Thymus (tissue), 11 donors: ENCODE data around the gene MAD1L1. TPM values are rescaled to one million over a fixed set of nuclear protein-coding genes. Genes with fewer than 3 reads are reported as not detected.
A peak's percentile ranks its signal among the peaks of the same experiment; 100 is the strongest.

Experiments
- DNase-seq, 9 donors: peaks; one replicate each; pipeline ENCODE4 v3.0.0-alpha.2; 2013; ENCODE audit warnings: low spot score in 9 of 9, low read depth in 6 of 9, missing footprints in 1 of 9
- H3K27ac ChIP-seq, 2 donors: one replicate each; pipeline ENCODE4 v1.5.1; 2013; ENCODE audit warnings: control low read depth in 1 of 2, low read depth in 1 of 2, low read length in 1 of 2, mild to moderate bottlenecking in 1 of 2, moderate library complexity in 1 of 2
- H3K27me3 ChIP-seq, 2 donors: one replicate each; pipeline ENCODE4 v1.5.1; 2013; ENCODE audit warnings: low read length in 1 of 2; ENCODE audit not compliant: control insufficient read depth in 2 of 2, insufficient read depth in 1 of 2
- H3K36me3 ChIP-seq, 2 donors: one replicate each; pipeline ENCODE4 v1.5.1; 2013; ENCODE audit warnings: low read length in 1 of 2, mild to moderate bottlenecking in 1 of 2, moderate library complexity in 1 of 2; ENCODE audit not compliant: control insufficient read depth in 2 of 2, insufficient read depth in 2 of 2
- H3K4me1 ChIP-seq, 2 donors: one replicate each; pipeline ENCODE4 v1.5.1; 2013; ENCODE audit warnings: low read length in 2 of 2; ENCODE audit not compliant: control insufficient read depth in 2 of 2, insufficient read depth in 2 of 2
- H3K4me3 ChIP-seq, 2 donors: one replicate each; pipeline ENCODE4 v1.5.1; 2013; ENCODE audit warnings: low read length in 2 of 2, control low read depth in 1 of 2, mild to moderate bottlenecking in 1 of 2
- H3K9me3 ChIP-seq, 2 donors: one replicate each; pipeline ENCODE4 v1.5.1; 2013; ENCODE audit warnings: low read length in 1 of 2, mild to moderate bottlenecking in 1 of 2; ENCODE audit not compliant: control insufficient read depth in 2 of 2, insufficient read depth in 1 of 2
- WGBS: extraction: QIAGEN DNeasy Blood & Tissue Kit; methylation state at CpG from one replicate; pipeline ENCODE4 v1.1.7; 2013; 5-methylcytosine and 5-hydroxymethylcytosine counted together
- polyA plus RNA-seq: library from polyadenylated mRNA; stranded (reverse); fragments of 200-250 nt; gene quantifications from one replicate; pipeline ENCODE4 v1.2.3, GENCODE V29; 2013
- total RNA-seq: library from RNA; stranded (reverse); fragments of 120-200 nt; gene quantifications from one replicate; pipeline ENCODE4 v1.2.4, GENCODE V29; 2013
- donor health status: healthy.

Gene MAD1L1
- total and polyA plus RNA-seq, 2 donors, result 93.3 to 103 TPM

DNA sequence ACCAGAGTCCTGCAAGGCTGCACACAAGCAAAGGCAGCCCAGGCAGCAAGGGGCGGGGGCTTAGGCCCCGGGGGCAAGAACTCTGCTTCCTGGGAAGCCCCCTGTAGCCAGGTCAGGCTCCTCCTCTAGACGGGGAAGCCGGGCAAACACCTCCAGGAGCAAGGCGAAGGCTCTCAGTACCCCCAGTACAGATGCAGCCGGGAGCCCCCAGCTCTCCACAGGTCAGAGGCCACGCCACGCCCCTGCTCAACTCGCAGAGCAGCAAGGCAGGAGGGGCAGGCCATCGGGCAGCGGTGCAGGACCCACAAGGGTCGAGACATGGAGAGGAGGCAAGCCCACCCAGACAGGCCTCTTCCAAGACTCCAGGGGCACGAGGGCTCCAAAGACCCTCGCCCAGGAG, 108.8 kb downstream of the MAD1L1 start:
- Histone ChIP-seq H3K27ac (no peak overlapping the region), H3K4me3 (no peak overlapping the region), H3K27me3 (no peaks in the 10 kb centered on the region), H3K36me3 (peaks cover 20 to 35% of the 10 kb centered on the region in 2 donors), H3K9me3 (no peaks in the 10 kb centered on the region), H3K4me1 (peaks cover 9 to 25% of the 10 kb centered on the region in 2 donors)
- WGBS, result 95% methylated on average over 14 of the region's 14 CpGs
- DNase-seq, result no peak

DNA sequence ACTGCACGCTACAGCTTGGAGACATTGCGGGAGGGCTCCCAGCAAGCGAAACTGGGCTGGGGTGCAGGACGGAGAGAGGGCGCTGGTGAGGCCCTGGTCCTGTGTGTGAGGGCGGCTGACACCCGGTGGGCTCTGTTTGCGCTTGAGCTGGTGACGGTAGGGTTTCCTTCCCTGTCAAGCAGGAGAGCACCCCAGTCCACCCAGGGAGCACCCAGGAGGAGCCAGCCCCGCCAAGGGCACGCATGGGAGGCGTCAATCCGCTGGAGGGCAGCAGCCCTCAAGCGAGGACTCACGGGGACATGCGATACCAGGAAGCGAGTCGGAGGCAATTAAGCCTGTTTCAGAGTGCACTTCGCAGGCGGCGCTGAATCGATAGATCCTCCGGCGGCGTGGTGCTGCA, 109.4 kb downstream of the MAD1L1 start:
- Histone ChIP-seq H3K4me1 (peaks cover 9 to 27% of the 10 kb centered on the region in 2 donors), H3K9me3 (no peaks in the 10 kb centered on the region), H3K27ac (no peak overlapping the region), H3K36me3 (peaks cover 17 to 30% of the 10 kb centered on the region in 2 donors), H3K4me3 (no peak overlapping the region), H3K27me3 (no peaks in the 10 kb centered on the region)
- no peak for DNase-seq
- WGBS, result 94% methylated on average over 25 of the region's 25 CpGs

DNA sequence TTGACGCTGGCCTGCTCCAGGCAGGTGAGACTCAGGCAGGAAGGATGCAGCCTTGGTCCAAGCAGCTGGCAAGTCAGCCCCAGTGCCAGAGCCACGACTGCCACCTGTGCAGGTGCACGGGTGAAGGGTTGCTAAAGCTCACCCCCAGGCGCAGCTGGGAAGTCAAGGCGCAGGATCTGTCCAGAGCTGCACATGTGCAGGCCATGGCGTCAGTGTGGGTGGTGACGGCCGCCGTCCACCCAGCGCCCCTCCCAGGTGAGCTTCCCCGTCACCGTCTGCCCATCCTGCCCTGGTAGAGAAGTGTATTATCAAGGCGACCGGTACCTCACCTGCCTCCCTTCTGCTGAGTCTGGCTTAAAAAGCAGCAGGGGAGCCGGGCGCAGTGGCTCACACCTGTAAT, 110.1 kb downstream of the MAD1L1 start:
- no peaks in the 10 kb centered on the region for H3K9me3 ChIP-seq
- H3K4me3 ChIP-seq, result no peak overlapping the region
- no peak for DNase-seq
- H3K27ac ChIP-seq, result no peak overlapping the region
- WGBS, result 94% methylated on average over 16 of the region's 16 CpGs
- H3K4me1 ChIP-seq, result peaks cover 9 to 30% of the 10 kb centered on the region in 2 donors
- H3K27me3 ChIP-seq, result no peaks in the 10 kb centered on the region
- H3K36me3 ChIP-seq, result peaks cover 15 to 26% of the 10 kb centered on the region in 2 donors

DNA sequence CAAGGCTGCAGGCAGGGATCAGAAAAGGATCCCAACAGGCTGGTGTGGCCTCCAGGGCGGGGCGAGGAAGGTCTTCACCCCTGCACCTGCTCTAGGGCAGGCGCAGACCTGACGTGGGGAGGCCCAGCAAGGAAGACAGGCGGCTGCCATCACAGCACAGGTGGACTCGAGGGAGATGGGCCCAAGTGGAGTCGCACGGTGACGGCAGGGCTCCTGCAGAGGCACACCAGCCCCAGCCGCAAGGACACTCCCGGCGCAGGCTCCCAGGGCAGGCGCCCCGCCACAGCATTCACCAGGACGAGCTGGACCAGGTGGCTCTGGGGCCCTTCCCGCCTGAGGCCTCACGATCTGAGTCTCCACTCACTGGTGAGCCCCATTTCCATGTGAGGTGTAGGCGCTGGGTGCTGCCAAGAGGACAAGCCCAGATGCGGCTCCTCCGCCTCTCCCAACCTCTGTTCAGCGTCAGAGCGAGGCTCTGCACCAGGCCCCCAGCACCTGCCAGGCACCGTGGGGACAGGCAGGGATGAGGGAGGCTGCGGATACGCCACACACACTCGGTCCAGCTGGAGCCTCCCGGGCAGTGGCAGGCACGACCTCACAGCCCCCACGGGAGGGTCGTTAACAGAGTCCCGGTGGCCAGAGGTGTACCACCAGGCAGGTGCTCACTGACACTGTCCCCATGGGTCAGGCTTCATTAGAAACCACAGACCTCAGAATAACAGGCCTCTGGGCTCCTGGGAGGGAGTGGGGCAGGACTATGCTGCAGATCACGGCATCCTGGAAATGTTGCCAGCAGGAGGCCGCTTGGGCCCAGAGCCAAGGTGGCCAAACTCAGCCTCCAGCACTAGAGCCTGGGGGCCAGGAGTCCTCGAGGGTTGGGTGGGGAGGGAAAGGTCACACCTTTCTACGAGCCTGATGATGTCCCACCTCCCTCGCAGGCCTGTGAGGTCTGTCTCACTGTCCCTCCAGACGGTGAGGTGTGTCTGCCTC, 111.6 kb downstream of the MAD1L1 start:
- Histone ChIP-seq H3K27ac (peak overlapping the region; percentile 8 to 71), H3K27me3 (no peaks in the 10 kb centered on the region), H3K4me3 (no peak overlapping the region), H3K36me3 (peaks cover 12 to 20% of the 10 kb centered on the region in 2 donors), H3K4me1 (peaks cover 9 to 31% of the 10 kb centered on the region in 2 donors), H3K9me3 (no peaks in the 10 kb centered on the region)
- DNase-seq, result no peak
- WGBS, result 95% methylated on average over 37 of the region's 37 CpGs

DNA sequence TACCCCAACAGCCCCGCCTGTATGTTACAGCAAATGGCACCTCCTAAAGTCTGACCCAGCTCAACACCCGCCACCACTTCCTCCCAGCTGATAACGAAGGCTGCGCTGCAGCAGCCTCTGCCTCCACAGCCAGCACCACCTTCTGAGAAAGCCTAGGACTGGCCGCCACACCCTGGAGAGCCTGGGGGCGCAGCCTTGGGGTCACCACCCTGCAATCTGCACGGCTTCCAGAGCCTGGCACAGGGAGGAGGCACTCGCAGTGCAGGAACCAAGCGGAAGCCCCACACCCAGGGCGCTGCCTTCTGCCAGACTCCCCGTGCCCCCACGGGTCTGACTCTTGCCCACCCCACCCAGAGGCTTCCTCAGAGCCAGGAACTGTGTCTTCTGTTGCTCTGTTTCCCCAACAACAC, 112.5 kb downstream of the MAD1L1 start:
- Histone ChIP-seq H3K4me1 (peaks cover 9 to 40% of the 10 kb centered on the region in 2 donors), H3K4me3 (no peak overlapping the region), H3K27me3 (no peaks in the 10 kb centered on the region), H3K27ac (peak overlapping the region; percentile 58 to 71), H3K36me3 (peaks cover 4 to 13% of the 10 kb centered on the region in 2 donors), H3K9me3 (no peaks in the 10 kb centered on the region)
- 35% methylated on average over 12 of the region's 12 CpGs for WGBS
- peak in 5 of 9 donors; percentile 49 to 87 (median 72) for DNase-seq

DNA sequence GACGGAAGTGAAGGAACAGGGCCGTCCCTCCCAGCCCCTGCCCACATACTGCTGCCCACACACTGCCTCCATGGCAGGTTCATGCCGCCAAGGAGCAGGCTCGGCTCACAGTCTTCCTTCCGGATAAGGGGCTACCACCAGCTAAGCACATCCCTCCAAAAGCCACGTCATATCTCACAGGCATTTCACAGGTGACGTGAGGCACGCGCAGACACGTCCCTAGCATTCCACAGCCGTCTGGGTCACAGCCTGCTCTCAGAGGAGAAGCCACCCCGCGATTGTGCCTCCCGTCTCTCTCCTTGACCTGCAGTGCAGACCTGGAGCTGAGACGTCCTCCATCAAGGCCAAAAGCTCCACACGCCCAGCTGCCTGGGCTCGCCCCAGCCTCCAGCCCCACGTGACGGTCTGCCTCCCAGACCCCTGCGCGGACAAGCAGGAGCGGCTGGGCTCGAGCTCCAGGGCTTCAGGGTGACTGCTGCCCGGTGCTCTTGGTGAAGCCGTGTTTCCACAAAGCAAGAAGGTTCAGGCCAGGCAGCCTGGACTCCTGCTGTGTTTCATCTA, 114.0 kb downstream of the MAD1L1 start:
- no peak for DNase-seq
- Histone ChIP-seq H3K9me3 (peaks cover 0 to 14% of the 10 kb centered on the region in 2 donors), H3K4me3 (no peak overlapping the region), H3K27ac (no peak overlapping the region), H3K36me3 (peaks cover 6 to 14% of the 10 kb centered on the region in 2 donors), H3K4me1 (peaks cover 9 to 40% of the 10 kb centered on the region in 2 donors), H3K27me3 (no peaks in the 10 kb centered on the region)
- 96% methylated on average over 25 of the region's 25 CpGs for WGBS

DNA sequence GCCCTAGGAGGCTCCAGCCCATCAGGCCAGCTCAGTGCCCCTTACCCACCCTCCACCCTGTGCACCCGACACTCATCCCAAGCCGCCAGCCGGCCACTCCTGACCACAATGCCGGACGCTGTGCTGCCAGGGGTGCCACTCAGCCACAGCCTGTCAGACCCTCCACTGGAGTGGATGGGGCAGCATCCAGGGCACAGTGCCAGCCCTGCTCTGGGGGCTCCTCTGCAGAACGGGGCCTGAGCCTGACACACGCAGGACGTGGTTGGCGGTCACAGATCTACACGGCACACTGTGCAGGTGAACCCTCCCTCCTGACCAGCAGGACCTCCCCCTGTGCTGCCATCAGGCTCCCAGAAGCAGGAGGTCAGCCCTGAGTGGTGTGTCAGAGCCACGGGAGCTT, 114.7 kb downstream of the MAD1L1 start:
- 95% methylated on average over 11 of the region's 11 CpGs for WGBS
- H3K27me3 ChIP-seq, result no peaks in the 10 kb centered on the region
- H3K27ac ChIP-seq, result no peak overlapping the region
- H3K36me3 ChIP-seq, result peaks cover 6 to 11% of the 10 kb centered on the region in 2 donors
- peaks cover 9 to 42% of the 10 kb centered on the region in 2 donors for H3K4me1 ChIP-seq
- H3K9me3 ChIP-seq, result peaks cover 0 to 14% of the 10 kb centered on the region in 2 donors
- no peak overlapping the region for H3K4me3 ChIP-seq
- no peak for DNase-seq

DNA sequence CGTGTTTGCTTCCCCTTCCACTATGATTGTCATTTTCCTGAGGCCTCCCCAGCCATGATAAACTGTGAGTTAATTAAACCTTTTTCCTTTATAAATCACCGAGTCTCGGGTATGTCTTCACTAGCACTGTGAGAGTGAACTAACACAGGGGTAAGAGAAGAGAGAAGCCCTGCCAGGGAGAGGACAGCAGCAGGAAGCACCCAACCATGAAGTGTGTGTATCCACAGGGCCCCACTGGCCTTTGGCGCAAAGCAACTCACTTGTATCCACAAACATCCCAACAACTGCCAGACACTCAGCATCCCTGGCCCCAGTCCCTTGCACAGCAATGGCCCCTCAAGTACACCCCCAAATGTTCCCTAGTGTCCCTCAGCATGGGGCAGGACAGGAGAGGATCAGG, 115.1 kb downstream of the MAD1L1 start:
- Histone ChIP-seq H3K4me1 (peaks cover 9 to 46% of the 10 kb centered on the region in 2 donors), H3K27me3 (no peaks in the 10 kb centered on the region), H3K9me3 (peaks cover 0 to 14% of the 10 kb centered on the region in 2 donors), H3K4me3 (no peak overlapping the region), H3K36me3 (peaks cover 6 to 10% of the 10 kb centered on the region in 2 donors), H3K27ac (no peak overlapping the region)
- 95% methylated on average over 4 of the region's 4 CpGs for WGBS
- no peak for DNase-seq

DNA sequence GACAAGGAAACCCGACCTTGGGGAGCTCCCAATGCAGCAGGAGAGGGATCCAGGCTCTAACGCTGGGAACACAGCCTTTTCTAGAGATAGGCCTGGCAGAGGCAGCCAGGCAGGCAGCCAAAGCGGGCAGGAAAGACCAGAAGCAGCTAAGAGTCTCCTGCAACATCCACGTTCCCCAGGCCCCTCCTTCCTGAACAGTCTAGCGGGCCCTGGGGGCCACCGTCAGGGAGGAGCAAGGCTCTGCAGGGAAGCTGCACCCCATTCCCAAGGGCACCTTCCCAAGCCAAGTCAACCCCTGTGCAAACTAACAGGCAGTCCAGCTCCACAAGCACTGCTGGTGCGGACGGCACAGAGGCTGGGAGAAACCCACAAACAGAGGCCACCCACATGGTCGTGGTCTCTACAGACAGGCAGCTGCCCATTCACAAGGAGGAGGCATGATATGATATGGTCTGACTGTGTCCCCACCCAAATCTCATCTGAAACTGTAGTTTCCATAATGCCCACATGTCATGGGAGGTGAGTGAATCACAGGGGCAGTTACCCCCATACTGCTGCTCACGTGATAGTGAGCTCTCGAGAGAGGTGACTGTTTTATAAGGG, 115.7 kb downstream of the MAD1L1 start:
- 88% methylated on average over 11 of the region's 11 CpGs for WGBS
- no peak overlapping the region for H3K27ac ChIP-seq
- peaks cover 6 to 7% of the 10 kb centered on the region in 2 donors for H3K36me3 ChIP-seq
- DNase-seq, result no peak
- H3K27me3 ChIP-seq, result no peaks in the 10 kb centered on the region
- peaks cover 0 to 14% of the 10 kb centered on the region in 2 donors for H3K9me3 ChIP-seq
- no peak overlapping the region for H3K4me3 ChIP-seq
- peaks cover 9 to 51% of the 10 kb centered on the region in 2 donors for H3K4me1 ChIP-seq
